ENCODE results near the gene THRSP.
A peak's percentile ranks its signal among the peaks of the same experiment; 100 is the strongest.

THRSP gene

GRCh38 chr11:78097666-78098385, 34.2 kb downstream of the THRSP start:
- DNase-seq (ENCODE audit: low read depth) = no peak

GRCh38 chr11:78099666-78100065, 36.0 kb downstream of the THRSP start:
- no peak for DNase-seq (ENCODE audit: low read depth)

GRCh38 chr11:78100261-78100660, 36.6 kb downstream of the THRSP start:
- no peak for DNase-seq (ENCODE audit: low read depth)

GRCh38 chr11:78100676-78101472, 37.2 kb downstream of the THRSP start:
- DNase-seq (ENCODE audit: low read depth) = peak; percentile 6

- DNase-seq (ENCODE audit: low read depth) = no peak
Measured at GRCh38 chr11:78109081-78110015, 45.7 kb downstream of the THRSP start.

- no peak for DNase-seq (ENCODE audit: low read depth)
Measured at GRCh38 chr11:78110351-78110750, 46.7 kb downstream of the THRSP start.

GRCh38 chr11:78110830-78111229, 47.2 kb downstream of the THRSP start:
- no peak for DNase-seq (ENCODE audit: low read depth)

- no peak for DNase-seq (ENCODE audit: low read depth)
Measured at GRCh38 chr11:78111298-78111697, 47.6 kb downstream of the THRSP start.

- DNase-seq (ENCODE audit: low read depth) = no peak
Measured at GRCh38 chr11:78112582-78113275, 49.1 kb downstream of the THRSP start.

All from stromal cell of bone marrow (primary cell).